GM06990 (cell line): ENCODE data around the gene BHLHA15.
A peak's percentile ranks its signal among the peaks of the same experiment; 100 is the strongest.

Experiments
- DNase-seq: peaks from one replicate; pipeline ENCODE4 v3.0.0-alpha.2; 2011; ENCODE audit not compliant: insufficient read length; ENCODE audit errors: extremely low read depth
- H3K27me3 ChIP-seq: replicated peaks from 2 replicates; pipeline ENCODE4 v1.6.0; 2011; ENCODE audit warnings: low read length; ENCODE audit not compliant: control insufficient read depth, insufficient read depth
- H3K36me3 ChIP-seq: 2 replicates; pipeline ENCODE4 v1.5.1; 2011; ENCODE audit warnings: low read length; ENCODE audit not compliant: control insufficient read depth, insufficient read depth
- H3K4me3 ChIP-seq: replicated peaks from 2 replicates; pipeline ENCODE4 v1.5.1; 2011; ENCODE audit warnings: low read depth, mild to moderate bottlenecking, control low read depth, low read length
- TF ChIP-seq, protein P1 (sequence below): IDR thresholded peaks from 2 replicates; pipeline ENCODE4 v1.5.1; 2011; ENCODE audit warnings: low read length, control low read depth, mild to moderate bottlenecking, inconsistent platforms; ENCODE audit not compliant: insufficient read depth, poor library complexity, severe bottlenecking

The BHLHA15 gene

GRCh38 chr7:98194672-98195457 is 16.4 kb upstream of the BHLHA15 start:
- Histone ChIP-seq H3K36me3 (peaks cover 7% of the 10 kb centered on the region), H3K4me3 (no peak overlapping the region), H3K27me3 (no peaks in the 10 kb centered on the region)
- no peak for DNase-seq
- TF ChIP-seq, protein P1, sequence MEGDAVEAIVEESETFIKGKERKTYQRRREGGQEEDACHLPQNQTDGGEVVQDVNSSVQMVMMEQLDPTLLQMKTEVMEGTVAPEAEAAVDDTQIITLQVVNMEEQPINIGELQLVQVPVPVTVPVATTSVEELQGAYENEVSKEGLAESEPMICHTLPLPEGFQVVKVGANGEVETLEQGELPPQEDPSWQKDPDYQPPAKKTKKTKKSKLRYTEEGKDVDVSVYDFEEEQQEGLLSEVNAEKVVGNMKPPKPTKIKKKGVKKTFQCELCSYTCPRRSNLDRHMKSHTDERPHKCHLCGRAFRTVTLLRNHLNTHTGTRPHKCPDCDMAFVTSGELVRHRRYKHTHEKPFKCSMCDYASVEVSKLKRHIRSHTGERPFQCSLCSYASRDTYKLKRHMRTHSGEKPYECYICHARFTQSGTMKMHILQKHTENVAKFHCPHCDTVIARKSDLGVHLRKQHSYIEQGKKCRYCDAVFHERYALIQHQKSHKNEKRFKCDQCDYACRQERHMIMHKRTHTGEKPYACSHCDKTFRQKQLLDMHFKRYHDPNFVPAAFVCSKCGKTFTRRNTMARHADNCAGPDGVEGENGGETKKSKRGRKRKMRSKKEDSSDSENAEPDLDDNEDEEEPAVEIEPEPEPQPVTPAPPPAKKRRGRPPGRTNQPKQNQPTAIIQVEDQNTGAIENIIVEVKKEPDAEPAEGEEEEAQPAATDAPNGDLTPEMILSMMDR, result no peak

DNA sequence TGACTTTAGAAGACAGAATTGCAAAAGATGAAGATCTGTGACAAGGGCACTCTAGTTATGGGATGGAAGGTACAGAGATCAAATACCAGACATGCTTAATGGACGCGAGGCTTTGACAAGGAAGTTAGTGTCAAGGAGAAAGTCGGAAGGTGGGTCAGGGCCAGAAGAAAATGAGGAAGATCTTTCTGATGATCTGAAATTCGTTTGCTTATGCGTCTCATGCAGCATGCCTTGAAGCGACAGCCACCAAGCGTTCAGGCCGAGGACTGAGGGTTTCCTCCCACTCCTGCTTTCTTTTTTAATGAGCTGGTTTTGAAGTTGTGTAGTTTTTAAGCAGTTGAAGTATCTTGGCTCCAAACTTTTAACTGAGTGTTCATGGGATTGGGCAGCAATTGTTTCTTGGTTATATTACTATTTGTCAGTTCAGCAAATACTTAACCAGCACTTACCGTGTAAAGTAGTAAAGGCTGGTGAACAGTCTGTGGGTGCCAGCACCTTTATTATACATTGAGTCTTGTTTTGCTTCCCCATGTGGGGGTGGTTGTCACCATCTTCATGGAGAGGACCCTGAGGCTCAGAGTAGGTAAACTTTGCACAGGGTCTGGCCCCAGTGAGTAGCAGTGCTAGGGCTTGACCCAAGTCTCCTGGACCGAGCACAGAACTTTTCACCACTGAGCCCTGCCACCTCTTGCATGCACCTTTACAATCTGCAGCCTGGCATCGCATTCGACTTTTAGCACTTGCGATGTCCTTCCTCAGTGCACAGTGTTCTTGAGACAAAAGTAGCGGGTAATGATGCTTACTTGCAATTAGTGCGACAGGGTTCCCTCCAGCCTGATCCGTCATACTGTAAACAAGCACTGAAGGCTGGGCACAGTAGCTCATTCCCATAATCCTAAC is 14.3 kb upstream of the BHLHA15 start:
- peaks cover 7% of the 10 kb centered on the region for H3K36me3 ChIP-seq
- no peak overlapping the region for H3K4me3 ChIP-seq
- no peaks in the 10 kb centered on the region for H3K27me3 ChIP-seq
- DNase-seq, result no peak
- TF ChIP-seq, protein P1, result no peak

- Histone ChIP-seq H3K4me3 (no peak overlapping the region), H3K36me3 (peaks cover 4% of the 10 kb centered on the region), H3K27me3 (no peaks in the 10 kb centered on the region)
- TF ChIP-seq, protein P1, result no peak
- DNase-seq, result no peak
Measured at GRCh38 chr7:98199131-98199530, 12.1 kb upstream of the BHLHA15 start.

- H3K36me3 ChIP-seq, result peaks cover 5% of the 10 kb centered on the region
- TF ChIP-seq, protein P1, result no peak
- H3K27me3 ChIP-seq, result no peaks in the 10 kb centered on the region
- H3K4me3 ChIP-seq, result peak overlapping the region; percentile 7; the same call in 1 of the 2 replicates
- peak; percentile 61 for DNase-seq
Measured at GRCh38 chr7:98200364-98200763, 10.9 kb upstream of the BHLHA15 start.

GRCh38 chr7:98202367-98203195 is 8.7 kb upstream of the BHLHA15 start:
- Histone ChIP-seq H3K36me3 (peaks cover 10% of the 10 kb centered on the region), H3K27me3 (no peaks in the 10 kb centered on the region), H3K4me3 (peak overlapping the region; percentile 60)
- TF ChIP-seq, protein P1, result no peak
- peak; percentile 94 for DNase-seq
